NCI-H510A (cell line): ENCODE measurements around the gene KIAA0825.
"Not testable (repeated sequence)": the region's sequence is repeated elsewhere in the genome, so short reads cannot be mapped to it uniquely, and the experiment has no call there.

Experiments
- DNase-seq: peaks from one replicate; lab custom pipeline; 2025; lab: John Stamatoyannopoulos, UW

Gene KIAA0825

DNA sequence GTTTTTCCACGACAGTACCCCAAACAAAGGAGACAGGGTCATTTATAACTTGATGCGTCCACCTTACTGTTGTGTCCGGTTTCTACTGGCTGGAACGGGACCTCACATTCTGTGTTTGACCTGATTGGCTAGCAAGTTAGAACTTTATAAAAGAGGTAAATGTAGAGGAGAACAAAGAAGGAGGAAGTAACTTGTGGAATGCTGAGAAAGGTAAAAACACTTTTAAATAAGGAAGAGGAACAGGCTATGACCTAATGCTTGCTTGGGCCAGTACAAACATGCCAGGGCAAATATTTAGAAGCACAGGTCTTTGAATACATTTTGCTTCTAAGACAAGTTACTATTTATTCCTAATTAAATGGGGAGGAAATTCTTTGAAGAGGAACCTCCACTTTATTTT is 251.6 kb downstream of the KIAA0825 start:
- no peak for DNase-seq

- no peak for DNase-seq
Observed at GRCh38 chr5:94362857-94363256, 255.5 kb downstream of the KIAA0825 start.

DNA sequence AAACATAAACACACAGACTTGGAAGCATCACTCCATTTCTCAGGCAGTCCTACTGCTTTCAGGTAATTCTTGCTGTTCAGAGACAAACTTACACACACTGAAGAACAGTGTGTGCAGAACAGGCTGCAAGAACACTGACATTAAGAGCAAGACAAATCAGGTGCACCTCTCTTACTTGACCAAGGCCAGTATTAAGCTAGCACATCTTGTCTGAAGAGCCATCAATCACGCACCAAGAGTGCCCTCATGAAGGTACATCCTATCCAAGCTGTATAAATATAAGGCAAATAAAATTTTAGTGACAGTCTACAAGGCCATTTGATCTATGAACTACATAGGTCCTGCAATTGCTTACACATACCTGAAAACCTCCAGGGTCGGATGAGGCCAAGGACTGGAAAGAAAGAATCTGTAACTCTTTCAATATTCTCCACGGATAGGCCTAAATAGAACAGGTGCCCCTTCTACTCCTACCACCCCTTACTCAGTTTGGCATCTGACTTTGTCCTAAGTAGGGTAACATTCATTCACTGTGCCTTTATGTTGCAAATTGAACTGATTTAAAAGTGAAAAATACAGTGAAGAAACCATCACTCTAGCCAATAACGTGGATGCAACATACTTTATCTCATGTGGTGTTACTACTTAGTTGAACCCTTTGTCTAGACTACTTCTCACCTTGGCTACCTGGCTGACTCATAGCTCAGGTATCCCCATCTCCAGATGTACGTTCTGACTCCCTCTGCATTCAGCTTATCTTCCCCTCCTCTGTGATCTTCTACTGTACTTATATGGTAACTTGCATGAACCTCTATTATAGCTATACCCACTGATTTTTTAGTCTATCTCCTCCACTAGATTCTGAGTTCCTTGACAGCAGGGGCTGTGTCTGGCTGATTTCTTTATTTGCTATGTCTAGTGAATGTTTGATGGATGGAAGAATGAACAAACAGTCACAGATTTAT is 256.3 kb downstream of the KIAA0825 start:
- no peak for DNase-seq

GRCh38 chr5:94361161-94361560 is 257.2 kb downstream of the KIAA0825 start:
- no peak for DNase-seq

- DNase-seq, result no peak
Observed at GRCh38 chr5:94360382-94361130, 257.8 kb downstream of the KIAA0825 start.

DNA sequence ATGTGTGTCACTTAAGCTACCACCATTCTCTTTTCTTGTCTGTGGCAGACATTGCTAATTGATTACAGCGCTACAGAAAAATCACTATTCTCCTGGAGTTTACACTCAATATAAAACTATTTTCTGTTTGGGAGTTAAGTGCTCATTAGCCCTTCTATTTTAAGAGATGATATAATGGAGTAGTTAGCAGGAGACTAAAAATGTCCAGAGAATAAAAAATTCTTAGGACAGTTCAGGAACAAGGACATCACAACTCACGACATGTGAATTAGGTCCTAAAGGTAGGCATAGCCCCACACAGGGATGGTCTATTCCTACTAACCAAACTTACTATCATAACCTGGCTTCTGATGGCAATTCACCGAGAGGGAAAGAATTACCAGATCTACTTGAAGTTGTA is 258.5 kb downstream of the KIAA0825 start:
- DNase-seq, result no peak

DNA sequence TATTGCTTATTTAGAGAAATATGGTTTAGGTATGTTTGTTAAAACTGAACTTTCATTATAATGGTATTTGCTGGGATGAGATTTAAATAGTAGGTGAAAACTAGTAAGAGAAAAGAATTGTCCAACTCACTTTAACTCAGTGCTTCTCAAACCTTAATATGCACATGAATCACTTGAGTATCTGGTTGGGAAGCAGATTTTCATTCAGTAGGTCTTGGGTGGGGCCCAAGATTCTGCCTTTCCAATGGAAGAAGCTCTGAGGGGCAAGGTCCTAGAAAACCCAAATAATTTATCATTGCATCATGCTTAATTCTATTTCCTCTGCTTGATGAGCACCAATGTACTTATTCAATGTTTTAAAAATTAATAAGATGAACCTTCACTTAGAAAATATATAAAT is 262.6 kb downstream of the KIAA0825 start:
- DNase-seq, result no peak

GRCh38 chr5:94354837-94355485 is 263.4 kb downstream of the KIAA0825 start:
- DNase-seq, result not testable (repeated sequence)

DNA sequence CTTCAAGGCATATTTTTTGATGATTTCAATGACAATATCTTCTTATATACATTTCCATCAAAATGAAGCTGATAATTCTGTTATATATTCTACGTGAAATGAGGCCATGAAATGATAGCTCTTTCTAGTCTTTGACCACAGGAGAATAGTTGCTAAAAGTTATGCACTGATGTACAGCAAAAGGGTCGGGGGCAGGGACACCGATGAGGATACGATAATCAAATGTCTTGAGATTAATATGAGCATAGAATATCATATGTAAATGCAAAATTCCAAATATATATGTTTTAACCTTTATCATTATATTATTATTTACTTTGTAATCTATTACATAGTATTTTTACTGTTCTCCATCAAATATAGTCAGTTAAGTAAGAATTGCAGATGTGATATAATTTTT is 264.8 kb downstream of the KIAA0825 start:
- no peak for DNase-seq

DNA sequence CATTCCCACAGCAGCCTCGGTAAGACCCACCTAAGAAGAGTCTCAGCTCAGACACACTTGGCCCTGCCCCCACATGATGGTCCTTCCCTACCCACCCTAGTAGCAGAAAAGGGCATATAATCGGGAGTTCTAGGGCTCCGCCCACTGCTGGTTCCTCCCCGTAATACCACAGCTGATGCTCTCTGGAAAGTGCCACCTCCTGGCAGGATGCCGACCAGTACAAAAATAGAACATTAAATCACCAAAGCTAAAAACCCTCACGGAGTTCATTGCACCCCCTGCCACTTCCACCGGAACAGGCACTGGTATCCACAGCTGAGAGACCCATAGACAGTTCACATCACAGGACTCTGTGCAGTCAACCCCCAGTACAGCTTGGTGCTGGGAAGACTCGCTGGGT is 271.3 kb downstream of the KIAA0825 start:
- DNase-seq, result no peak

DNA sequence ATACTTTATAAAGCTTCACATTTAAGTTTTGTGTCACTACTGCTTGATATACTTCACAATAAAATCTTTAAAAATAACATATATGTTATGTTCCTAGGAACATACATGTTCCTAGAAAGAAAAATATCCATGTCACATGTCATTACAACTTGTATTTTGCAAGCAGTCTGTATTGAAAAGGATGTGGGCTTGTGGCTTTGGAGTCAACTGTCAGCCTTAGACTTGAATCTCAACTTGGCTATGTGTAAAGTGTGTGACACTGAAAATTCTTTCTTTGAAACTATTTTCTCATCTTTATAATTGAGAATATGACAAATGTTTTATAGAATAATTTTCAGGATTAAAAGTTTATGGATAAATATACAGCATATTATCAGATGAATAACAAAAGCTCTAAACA is 273.1 kb downstream of the KIAA0825 start:
- no peak for DNase-seq

DNA sequence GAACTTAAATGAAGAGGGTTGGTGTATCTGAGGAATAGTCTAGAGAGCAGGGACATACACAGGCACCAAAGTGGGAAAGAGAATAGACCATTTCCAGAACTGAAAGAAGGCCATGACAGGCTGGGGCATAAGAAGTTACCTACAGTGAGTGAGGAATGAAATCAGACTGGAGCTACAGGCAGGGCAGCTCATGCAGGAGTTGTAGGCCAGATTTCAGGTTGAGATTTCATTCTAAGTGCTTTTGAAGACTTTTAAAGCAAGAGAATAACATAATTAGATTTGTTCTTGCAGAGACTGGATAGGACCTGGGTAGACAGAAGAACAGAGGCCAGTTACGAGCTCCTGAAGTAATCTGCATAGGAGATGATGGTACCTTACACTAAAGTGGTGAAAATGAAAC is 280.8 kb downstream of the KIAA0825 start:
- no peak for DNase-seq

- DNase-seq, result no peak
Observed at GRCh38 chr5:94335936-94336335, 282.5 kb downstream of the KIAA0825 start.

DNA sequence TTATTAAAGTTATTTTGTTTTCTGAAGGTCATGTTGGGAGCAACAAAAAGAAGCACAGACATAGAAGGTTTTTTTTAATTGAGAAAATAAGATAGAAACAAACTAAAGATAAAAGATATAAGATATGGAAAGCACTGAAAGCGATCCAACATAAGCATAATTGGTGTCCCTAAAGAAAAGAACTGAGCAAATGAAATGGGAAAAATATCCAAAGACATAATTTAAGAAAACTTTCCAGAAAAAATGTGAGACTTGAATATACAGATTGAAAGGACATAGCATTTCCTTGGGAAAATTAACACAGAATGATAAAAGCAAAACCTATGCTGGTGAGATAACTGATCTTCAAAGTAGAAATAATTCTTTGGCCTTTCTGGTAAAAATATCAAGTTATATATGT is 289.3 kb downstream of the KIAA0825 start:
- DNase-seq, result no peak

GRCh38 chr5:94326586-94326985 is 291.8 kb downstream of the KIAA0825 start:
- DNase-seq, result no peak

- no peak for DNase-seq
Observed at GRCh38 chr5:94316916-94317838, 301.2 kb downstream of the KIAA0825 start.

DNA sequence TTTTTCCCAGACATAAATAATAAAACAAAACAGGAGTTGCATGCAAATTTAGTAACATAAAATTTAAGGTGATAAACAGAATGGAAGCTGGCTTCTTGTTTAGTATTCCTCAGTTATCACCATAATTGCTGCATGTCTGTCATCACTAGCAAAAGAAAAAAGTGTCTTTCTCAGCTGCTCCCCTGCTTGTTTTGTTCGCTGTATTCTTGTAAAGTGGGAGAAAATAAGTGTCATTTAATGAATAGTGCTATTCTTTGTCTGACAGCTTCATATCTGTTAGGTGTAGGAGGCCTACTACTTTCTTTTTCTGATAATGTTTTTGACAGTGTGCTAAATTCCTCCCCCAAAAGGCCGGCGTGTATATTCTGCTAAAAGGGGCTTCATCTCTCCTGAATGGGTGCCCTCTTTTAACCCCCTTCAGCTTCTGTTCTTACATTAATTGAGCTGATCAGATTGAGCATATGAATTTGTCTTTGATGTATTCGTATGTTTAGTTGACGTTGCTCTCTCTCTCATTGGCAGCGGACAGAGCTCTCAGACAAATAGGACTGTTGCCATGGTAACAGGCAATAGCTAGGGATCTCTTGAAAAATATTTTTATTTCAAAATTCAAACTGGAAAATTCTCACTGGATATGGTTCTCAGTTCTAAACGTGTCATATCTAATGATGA is 303.8 kb downstream of the KIAA0825 start:
- DNase-seq, result no peak

- no peak for DNase-seq
Observed at GRCh38 chr5:94313696-94314095, 304.7 kb downstream of the KIAA0825 start.

GRCh38 chr5:94313188-94313587 is 305.2 kb downstream of the KIAA0825 start:
- no peak for DNase-seq

GRCh38 chr5:94312298-94312697 is 306.1 kb downstream of the KIAA0825 start:
- no peak for DNase-seq

- no peak for DNase-seq
Observed at GRCh38 chr5:94310833-94311232, 307.6 kb downstream of the KIAA0825 start.
